Renal cortex interstitium (tissue), 11 donors: ENCODE results near the gene PVALB. TPM values are rescaled to one million over a fixed set of nuclear protein-coding genes. Genes with fewer than 3 reads are reported as not detected.

Source experiments
- DNase-seq, 11 donors: peaks; one replicate each; pipeline ENCODE4 v3.0.0-alpha.2; 2013; ENCODE audit warnings: low read depth in 9 of 11, low spot score in 4 of 11; ENCODE audit errors: extremely low read depth in 1 of 11
- polyA plus RNA-seq, 3 donors: library from polyadenylated mRNA; unstranded; fragments of 120-200 nt; gene quantifications; one replicate each; pipeline ENCODE4 v1.2.1, GENCODE V29; 2013; ENCODE audit not compliant: insufficient read length in 3 of 3

Gene PVALB
- polyA plus RNA-seq, 3 donors: 5.2 to 7.0 (median 5.6) TPM

DNA sequence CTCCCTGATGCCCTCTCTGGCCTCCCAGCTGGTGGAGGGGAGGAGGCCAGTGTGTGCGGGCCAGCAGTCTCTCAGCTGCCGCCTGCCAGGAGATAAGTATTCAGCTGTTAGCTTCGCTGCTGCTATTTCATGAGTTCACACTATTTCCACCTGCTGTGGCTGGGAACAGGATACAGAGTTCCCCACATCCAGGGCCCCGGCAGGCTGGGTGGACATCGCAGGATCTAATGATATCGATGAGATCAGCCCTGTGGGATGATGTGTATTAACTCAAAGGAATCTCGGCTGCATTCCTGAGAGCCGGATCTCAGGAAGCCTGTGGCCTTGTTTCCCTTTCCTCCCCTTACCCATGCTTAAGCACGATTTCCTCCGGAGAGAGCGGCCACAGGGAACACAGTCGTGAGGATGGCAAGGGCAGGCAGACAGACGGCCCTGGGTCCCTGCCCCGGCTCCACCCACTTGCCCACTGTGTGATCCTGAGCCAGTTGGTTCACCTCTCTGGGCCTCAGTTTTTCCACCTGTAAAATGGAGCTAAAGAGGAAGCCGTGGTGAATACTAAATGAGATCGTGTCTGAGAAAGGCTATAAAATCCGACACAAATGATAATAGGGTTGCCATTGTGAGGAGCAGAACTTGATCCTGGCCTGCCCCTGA lies 6.5 kb upstream of the PVALB start:
- no peak for DNase-seq

DNA sequence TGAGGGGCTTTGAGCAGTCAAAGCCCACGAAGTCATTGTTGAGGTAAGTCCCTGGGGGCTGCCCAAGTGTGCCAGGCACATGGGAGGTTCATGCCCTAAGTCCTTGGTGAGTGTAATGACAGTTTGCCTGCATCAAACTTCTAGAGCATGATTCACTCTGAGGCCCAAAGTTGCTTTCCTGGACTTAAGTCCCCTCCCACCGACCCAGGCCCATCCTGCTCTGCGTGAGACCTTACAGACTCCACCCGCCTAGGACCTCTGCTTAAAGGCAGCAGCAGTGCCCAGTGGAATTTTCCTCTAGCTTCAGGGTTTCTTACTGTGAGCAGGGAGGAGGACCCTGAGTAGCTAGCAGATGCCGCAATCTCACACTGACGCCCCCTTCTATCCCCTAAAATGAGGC lies 5.7 kb upstream of the PVALB start:
- no peak for DNase-seq

DNA sequence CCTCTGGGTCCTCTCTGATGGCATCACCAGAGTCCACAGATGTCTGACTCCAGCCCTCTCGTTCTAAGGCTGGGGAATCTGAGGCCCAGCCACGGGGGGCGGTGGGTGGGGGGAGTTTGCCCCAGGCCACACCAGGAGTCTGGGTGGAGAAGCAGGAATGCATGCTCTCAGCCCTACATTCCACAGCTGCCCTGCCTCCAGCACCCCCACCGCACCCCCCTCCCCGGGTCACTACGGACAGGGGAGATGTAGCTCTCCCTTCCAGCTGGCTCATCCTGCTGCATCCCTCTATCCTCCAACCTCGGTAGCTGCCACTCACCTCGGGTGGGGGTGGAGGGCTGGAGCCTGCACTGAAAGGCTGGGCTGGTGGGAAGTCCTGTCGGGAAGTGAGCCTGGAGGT lies 2.3 kb upstream of the PVALB start:
- no peak for DNase-seq

DNA sequence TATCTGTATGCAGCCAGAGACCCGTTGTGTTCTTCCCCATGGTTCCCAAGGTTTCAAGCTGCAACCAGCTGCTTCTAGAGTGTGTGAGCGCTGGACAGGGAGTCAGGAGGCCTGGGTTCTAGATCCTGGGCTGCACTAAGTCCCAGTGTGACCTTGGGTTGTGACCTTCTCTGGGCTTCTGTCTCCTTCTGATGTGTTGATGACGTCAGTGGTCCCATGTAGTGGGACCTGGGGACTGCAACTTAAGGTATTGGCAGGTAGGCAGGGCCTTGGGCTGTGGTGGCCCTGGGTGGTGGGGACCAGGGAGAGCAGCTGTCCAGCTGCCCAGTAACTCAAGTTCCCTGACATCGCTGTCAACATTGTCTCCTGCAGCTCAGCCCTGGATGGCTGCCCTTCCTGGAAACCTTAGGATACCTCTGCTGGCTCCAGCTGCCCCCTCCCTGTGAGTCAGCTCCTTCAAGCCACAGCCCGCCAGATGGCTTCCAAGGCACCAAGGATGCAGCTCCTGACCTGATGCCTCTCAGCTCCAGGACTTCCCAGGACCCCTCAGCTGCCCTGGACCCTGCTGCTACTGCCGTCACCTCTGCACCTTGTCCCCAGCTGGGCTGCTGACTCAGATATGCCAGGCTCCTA lies 1.3 kb upstream of the PVALB start:
- DNase-seq: no peak

DNA sequence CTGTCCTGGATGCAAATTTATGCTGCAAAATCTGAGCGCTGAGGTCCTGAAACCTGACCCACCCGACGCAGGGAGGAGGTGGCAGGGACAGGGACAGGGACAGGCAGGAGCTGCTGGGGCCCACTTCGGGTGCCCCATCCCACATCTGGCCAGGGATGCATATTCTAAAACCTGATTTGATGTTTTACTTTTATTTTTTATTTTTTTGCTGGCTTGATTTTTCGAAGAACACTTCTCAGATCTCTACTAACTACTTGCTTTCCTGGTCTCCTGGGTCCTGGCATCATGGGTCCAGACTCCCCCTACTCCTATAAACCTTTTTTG lies 652 bp upstream of the PVALB start:
- DNase-seq: no peak

DNA sequence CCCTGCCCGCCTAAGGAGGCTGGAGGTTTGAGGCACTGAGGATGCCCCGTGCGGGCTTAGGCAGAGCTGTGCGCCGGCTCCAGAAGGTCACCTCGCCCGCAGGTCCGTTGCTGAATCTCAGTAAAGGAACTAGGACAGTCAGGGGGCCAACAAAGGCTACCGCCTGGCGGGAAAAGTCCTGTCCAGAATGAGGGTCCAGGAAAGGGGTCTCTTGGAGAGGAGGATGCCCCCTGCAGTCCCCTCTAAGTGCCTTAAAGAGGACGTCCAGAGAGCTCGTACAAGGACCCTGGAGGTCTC lies 548 bp downstream of the PVALB start:
- DNase-seq: no peak

DNA sequence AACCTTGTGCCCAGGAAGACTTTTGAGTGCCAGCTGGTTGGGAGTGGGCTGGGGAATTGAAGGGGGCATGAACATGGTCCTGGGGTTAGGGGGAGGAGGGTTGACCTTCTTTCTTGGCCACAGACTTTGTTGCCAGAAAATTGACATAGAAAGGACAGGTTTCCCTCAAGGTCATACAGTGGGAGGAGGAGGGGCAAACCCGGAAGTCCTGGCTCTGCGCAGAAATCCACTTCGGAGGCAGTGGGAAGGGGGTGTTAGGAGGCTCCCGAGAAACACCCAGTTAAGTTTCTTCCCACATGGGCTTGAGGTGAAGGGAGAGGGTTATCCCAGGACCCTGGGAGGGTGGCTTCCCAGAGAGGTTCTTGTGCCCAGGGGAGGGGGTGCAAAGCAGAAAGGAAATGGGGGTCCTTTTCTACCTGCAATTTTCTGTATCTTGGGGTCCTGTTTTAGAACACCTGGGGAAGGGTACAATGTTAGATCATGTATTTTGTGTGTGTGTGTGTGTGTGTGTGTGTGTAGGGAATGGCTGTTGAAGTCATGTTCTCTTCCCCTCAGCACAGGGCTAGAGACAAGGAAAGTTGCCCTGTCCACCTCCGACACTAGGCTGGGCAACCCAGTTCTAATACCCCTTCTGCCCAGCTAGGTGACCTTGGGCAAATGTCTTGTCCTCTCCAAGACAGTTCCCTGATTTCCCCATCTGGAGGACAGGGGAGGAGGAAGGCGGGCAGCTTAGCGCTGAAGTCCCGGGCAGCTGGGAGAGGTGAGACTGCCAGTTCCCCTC lies 1.1 kb downstream of the PVALB start:
- DNase-seq: no peak

DNA sequence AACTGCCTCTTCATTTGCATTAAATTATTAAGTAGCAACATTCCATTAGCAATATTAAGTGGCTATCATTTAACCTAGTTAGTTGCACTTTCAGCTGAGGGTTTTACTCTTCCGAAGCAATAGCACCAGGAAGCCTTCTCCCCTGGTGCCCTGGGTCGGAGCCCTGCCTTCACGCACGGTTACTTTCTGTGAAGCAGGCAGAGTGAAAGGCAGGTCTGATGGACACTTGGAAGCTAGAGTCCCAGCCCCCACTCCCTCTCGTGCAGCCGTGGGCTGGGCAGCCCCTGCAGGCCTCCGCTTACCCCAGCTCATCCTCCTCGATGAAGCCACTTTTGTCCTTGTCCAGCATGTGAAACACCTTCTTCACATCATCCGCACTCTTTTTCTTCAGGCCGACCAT lies 2.0 kb downstream of the PVALB start:
- DNase-seq: no peak

DNA sequence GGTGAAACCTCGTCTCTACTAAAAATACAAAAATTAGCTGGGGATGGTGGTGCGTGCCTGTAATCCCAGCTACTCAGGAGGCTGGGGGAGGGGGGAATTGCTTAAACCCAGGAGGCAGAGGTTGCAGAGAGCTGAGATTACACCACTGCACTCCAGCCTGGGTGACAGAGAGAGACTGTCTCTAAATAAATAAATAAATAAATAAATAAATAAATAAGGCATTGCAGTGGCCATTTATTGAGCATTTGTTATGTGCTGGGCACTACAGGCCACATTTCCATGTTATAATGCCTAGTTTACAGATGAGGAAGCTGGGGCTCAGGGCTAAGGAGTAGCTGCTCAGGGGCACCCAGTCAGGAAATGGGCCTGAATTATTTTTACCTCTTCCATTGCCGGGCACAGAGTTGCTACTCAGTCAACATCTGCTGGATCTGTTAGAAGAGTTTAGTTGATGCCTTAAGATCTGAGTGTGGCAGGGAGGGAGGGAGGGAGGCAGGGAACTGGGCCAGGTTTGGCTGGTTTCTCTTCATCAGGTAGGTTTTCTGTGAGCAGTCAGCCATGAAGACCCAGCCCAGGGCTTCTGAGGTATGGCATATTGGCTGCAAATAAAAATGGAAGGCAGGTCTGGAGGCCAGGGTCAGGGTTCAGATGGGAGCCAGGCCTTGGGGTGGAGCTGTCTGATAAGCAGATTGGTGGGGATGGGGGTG lies 5.6 kb downstream of the PVALB start:
- DNase-seq: no peak

DNA sequence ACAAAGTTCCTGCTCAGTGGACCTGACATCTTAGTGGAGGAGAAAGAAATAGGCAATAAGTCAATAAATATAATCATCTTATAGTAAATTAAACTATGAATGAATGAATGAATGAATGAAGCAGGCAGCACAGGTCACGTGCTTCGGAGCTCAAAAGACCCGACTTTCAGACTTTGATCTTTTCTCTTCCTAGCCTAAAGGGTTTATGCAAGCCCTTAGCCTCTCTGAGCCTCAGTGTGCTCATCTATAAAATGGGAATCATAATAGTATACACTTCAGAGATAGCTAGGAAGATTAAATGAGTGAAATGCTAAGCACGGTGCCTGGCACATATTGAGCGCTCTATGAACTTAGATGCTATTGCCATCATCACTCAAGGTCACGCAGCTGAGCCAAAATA lies 7.5 kb downstream of the PVALB start:
- no peak for DNase-seq

DNA sequence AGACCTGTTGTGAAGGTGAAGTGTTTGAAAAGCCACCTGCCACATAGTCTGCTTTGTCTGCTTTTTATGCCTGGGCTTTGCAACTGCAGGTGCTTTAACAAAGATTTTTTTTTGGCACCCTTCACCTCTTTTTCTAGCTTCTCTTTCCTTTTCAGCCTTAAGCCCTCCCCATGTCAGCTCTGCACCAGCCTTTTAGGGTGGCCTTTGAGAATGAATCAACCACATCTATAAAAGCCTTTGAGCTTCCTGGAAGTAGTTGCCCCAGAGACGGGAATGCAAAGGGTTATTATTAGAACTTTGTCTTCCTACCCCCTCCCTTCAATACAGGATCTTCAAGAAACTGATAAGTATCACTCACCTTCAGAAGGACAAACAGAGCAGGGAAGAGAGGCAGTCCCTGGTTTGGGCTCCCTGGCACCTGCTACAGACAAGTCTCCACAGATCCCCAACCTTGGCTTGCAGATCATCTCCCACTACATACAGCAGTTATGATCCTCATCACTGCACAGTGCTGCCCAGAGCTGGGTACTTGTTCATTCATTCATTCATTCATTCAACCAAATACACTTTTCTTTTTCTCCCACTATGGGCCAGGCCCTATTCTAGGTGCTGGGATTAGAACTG lies 8.0 kb downstream of the PVALB start:
- DNase-seq: no peak

DNA sequence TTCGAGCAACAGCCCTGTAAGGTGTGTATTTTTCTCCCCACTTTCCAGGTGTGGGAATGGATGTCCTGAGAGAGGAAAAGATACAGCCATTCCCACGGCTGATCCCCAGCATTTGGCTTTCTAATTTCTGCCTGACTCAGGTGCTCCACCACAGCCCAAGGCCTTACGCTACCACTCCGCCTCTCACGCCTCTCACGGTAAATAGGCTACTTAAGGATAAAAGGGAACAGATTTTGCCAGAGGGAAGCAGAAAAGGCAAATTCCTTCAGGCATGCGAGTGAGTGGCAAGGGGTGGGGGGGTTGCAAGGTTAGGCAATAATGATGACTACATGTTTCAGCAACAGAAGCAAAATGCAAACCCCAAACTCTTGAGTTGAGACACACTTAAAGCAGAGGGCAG lies 9.2 kb downstream of the PVALB start:
- no peak for DNase-seq

DNA sequence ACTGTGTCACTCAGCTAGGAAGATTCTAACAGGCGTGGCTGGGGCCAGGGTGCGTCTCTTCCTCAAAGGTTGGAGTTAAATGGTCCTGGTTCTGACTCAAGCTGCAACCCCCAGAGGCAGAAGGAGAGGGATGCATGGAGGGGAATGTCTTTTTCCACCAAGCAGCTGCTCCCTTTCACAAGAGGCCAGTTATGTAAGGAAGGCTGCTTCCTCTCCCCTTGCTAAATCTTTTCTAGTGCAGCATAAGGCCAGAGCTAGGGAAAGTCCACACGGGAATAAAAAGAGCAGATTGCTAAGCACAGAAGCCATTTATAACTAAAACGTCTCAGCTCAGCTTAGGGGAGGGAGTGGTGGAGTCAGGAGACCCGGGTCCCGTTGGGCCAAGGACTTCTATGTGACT lies 10.0 kb downstream of the PVALB start:
- peak in 1 of 11 donors; percentile 44 for DNase-seq

DNA sequence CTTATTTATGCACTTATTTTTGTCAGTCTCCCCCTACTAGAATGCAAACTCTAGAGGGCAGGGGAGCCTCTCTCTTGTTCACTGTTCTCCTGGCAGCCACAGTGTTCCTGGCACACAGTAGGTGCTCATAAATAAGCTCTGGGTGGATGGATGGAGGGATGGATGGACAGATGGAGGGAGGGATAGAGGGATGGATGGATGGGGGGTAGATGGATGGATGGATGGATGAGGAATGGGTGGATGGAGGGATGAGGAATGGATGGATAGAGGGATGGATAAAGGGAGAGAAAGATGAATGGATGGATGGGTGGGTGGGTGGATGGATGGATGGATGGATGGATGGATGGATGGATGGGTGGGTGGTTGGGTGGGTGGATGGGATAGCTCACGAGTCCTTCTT lies 13.5 kb downstream of the PVALB start:
- no peak for DNase-seq

DNA sequence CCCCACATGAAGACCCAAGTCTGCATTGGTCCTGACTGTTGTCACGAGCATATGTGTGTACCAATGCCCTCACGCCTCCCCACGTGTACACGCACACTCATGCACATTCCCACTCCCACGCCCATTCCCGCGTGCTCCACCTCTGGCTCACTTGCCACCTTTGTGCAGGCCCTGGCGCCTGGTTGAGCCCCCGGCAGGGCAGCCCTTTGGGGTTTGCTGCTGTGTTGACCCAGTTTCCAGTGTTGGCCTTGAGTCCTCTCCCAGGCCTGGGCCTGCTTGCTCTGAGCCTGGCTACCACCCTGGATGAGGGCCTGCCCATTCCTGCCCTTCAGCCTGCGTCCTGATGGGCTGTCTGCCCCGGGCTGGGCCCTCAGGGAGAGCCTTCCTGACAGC lies 18.2 kb downstream of the PVALB start:
- DNase-seq: no peak

DNA sequence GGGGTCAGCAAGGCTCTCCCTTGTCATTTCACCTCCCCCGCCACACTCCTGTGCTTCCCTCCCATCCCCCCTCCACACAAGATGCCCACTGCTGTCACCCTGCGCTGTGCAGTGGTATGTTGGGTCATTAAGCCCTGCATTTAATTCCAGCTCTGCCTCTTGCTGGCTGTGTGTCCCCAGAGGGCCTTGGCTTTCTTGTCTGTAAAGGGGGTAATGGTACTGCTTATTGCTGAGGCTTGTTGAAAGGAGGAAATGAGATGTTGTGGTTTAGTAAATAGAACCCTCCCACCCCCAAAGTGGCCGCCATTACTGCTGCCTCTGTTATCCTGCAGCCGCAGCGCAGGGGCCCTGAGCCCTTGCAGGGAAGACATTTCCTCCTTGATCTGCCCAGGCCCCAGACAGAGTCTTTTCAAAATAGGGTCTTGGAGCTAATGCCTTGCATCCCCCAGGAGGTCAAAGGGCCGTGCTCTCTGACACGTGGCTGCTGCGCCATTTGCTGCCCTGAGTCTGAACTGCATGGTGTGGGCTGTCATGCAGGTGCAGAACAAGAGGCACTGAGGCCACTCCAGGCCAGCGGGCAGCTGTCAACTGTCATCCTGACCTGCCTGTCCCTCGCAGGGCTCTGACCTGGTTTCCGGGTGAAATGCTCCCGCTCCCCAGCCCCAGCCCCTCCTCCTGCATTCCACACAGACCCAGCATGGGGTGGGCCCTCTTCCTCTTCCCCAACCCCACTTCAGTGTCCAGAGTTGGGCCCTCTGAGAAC lies 18.7 kb downstream of the PVALB start:
- DNase-seq: no peak

DNA sequence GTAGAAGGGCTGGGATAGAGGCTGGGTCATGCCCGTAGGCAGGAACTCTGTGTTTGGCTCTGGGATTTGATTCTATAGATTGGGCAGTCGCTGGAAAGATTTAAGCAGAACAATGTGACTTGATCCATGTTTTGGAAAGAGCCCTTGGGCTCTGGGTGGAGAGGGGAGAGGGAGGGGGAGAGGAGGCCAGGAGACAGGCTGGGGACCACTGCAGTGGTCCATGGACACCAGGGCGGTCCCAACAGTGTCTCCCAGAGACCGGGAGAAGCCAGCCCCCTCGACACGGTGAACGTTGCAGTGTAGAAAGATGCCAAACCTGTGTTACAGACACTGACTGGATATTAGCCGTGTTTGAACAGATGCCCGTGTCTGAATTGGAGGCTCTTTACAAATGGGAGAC lies 19.5 kb downstream of the PVALB start:
- no peak for DNase-seq

DNA sequence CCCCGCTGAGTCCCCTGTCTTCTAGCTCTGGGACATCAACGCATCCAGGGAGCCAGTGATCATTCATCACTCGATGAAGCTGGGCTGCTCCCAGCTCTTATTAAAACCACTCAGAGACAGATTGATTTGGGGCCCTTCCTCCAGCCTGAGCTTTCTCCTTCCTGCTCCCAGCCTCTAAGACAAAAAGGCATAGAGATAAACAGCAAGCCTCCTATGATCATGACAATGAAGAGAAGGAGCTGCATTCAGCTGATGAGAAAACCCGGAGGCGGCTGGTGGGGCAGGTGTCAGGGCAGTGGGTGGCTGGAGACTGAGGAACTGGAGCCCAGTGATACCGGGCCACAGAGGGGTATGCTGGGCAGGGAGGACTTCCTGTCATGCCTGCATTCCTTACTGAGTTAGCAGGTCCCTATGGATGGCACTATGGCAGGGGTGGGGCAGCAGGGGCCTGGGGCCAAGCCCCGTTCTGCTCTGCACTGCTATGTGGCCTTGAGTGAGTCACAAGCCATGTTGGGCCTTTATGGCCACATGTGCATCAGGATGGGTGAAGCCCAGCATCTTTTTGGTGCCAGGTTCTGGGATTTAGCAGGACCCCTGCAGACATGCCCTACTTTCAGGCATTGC lies 20.2 kb downstream of the PVALB start:
- no peak for DNase-seq

DNA sequence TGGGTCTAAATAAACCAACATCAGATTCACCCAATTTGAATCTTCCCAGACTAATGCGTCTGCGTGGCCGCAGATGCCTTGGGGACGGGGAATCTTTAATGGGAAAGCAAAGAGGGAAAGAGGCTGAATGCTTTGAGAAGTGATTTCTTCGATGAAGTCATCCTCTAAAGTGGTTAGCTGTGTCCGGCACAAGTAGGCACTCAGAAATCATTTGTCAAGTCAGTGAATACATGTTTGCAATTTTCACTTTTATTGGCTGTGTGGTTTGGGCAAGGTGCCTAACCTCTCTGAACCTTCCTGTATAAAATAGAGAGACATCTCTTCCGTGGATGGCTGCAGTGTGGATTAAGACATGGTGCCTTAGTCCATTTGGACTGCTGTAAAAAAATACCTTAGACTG lies 21.2 kb downstream of the PVALB start:
- DNase-seq: no peak
